Measurements from ENCODE around the gene LRRC31.

LRRC31 gene

GRCh38 chr3:169815590-169816150 lies 54.1 kb downstream of the LRRC31 start:
- peaks cover 40% of the 10 kb centered on the region for H3K9me3 Mint-ChIP-seq
- H3K27me3 Mint-ChIP-seq (ENCODE audit: low read depth, poor library complexity), result peaks cover 9% of the 10 kb centered on the region
- H3K4me3 Mint-ChIP-seq, result no peak overlapping the region
- no peak for DNase-seq
- H3K27ac Mint-ChIP-seq, result no peak overlapping the region
- H3K36me3 Mint-ChIP-seq (ENCODE audit: low read depth), result no peaks in the 10 kb centered on the region
- TF ChIP-seq CTCF (IDR thresholded peaks at IDR 0.05), result no peak
- H3K4me1 Mint-ChIP-seq, result peaks cover 28% of the 10 kb centered on the region

- Mint-ChIP-seq H3K4me3 (peak overlapping the region; percentile 84), H3K27ac (peak overlapping the region; percentile 21), H3K9me3 (peaks cover 40% of the 10 kb centered on the region), H3K27me3 (ENCODE audit: low read depth, poor library complexity) (peaks cover 9% of the 10 kb centered on the region), H3K36me3 (ENCODE audit: low read depth) (no peaks in the 10 kb centered on the region), H3K4me1 (peaks cover 19% of the 10 kb centered on the region)
- DNase-seq, result no peak
- TF ChIP-seq CTCF (IDR thresholded peaks at IDR 0.05), result no peak
Observed at GRCh38 chr3:169813757-169814517, 55.8 kb downstream of the LRRC31 start.

GRCh38 chr3:169813278-169813677 lies 56.5 kb downstream of the LRRC31 start:
- DNase-seq, result no peak
- Mint-ChIP-seq H3K4me3 (peak overlapping the region; percentile 84), H3K36me3 (ENCODE audit: low read depth) (peaks cover 2% of the 10 kb centered on the region), H3K27ac (peak overlapping the region; percentile 77), H3K4me1 (peaks cover 19% of the 10 kb centered on the region), H3K27me3 (ENCODE audit: low read depth, poor library complexity) (peaks cover 9% of the 10 kb centered on the region), H3K9me3 (peaks cover 40% of the 10 kb centered on the region)
- no peak for TF ChIP-seq CTCF (IDR thresholded peaks at IDR 0.05)

- Mint-ChIP-seq H3K27ac (peak within 1 kb of the TSS; percentile 77), H3K4me3 (peak within 1 kb of the TSS; percentile 84), H3K9me3 (peaks cover 40% of the 10 kb centered on the region), H3K4me1 (peaks cover 19% of the 10 kb centered on the region), H3K36me3 (ENCODE audit: low read depth) (peaks cover 4% of the 10 kb centered on the region), H3K27me3 (ENCODE audit: low read depth, poor library complexity) (peaks cover 9% of the 10 kb centered on the region)
- DNase-seq, result peak; percentile 73
- no peak for TF ChIP-seq CTCF (IDR thresholded peaks at IDR 0.05)
Observed at GRCh38 chr3:169812332-169813235, 57.2 kb downstream of the LRRC31 start, which contains the start of the genes LRRC34 and LRRIQ4. TSS of gene LRRC34 (minus strand) at chr3:169812904. CDS start at chr3:169812548, 356 bp downstream. TSS of gene LRRIQ4 (plus strand) at chr3:169812870. CDS start at chr3:169821922, 9,052 bp downstream.

- Mint-ChIP-seq H3K27me3 (ENCODE audit: low read depth, poor library complexity) (peaks cover 9% of the 10 kb centered on the region), H3K9me3 (peaks cover 40% of the 10 kb centered on the region), H3K36me3 (ENCODE audit: low read depth) (peaks cover 4% of the 10 kb centered on the region), H3K4me1 (peaks cover 19% of the 10 kb centered on the region), H3K4me3 (peak overlapping the region; percentile 84), H3K27ac (no peak overlapping the region)
- DNase-seq, result no peak
- no peak for TF ChIP-seq CTCF (IDR thresholded peaks at IDR 0.05)
Observed at GRCh38 chr3:169811631-169812331, 58.0 kb downstream of the LRRC31 start.
